Heart right ventricle (tissue), 16 donors: ENCODE data around the gene RAB6D. TPM values are rescaled to one million over a fixed set of nuclear protein-coding genes. Genes with fewer than 3 reads are reported as not detected.
"Not testable (repeated sequence)": the region's sequence is repeated elsewhere in the genome, so short reads cannot be mapped to it uniquely, and the experiment has no call there.

Experiments
- ATAC-seq, 8 donors: fragments of 200-7000 bp; cut with Tn5 transposase; one replicate each; pipeline ENCODE4 v1.9.1; 2020; ENCODE audit warnings: mild to moderate bottlenecking in 8 of 8, moderate library complexity in 8 of 8, moderate number of reproducible peaks in 1 of 8
- DNase-seq, 2 donors: peaks; one replicate each; pipeline ENCODE4 v3.0.0-alpha.2; 2020
- H3K27ac ChIP-seq, 10 donors: fragments of 200-600 bp; sonication (generic) in 2 of 10; one replicate each; pipeline versions ENCODE4 v1.5.0 to v1.8.0; 2020 to 2022; ENCODE audit warnings: mild to moderate bottlenecking in 3 of 10
- H3K27me3 ChIP-seq, 7 donors: fragments of 200-600 bp; one replicate each; pipeline ENCODE4 v1.8.0; 2021 to 2022; ENCODE audit warnings: mild to moderate bottlenecking in 2 of 7
- H3K36me3 ChIP-seq, 9 donors: fragments of 200-600 bp; sonication (generic) in 1 of 9; one replicate each; pipeline versions ENCODE4 v1.5.0 to v1.8.0; 2020 to 2022; ENCODE audit warnings: mild to moderate bottlenecking in 2 of 9
- H3K4me1 ChIP-seq, 9 donors: fragments of 200-600 bp; sonication (generic) in 1 of 9; one replicate each; pipeline versions ENCODE4 v1.5.0 to v1.8.0; 2020 to 2022; ENCODE audit warnings: mild to moderate bottlenecking in 4 of 9
- H3K4me3 ChIP-seq, 10 donors: fragments of 200-600 bp; sonication (generic) in 2 of 10; one replicate each; pipeline versions ENCODE4 v1.5.0 to v1.8.0; 2020 to 2022; ENCODE audit warnings: mild to moderate bottlenecking in 7 of 10, moderate library complexity in 2 of 10
- H3K9me3 ChIP-seq, 11 donors: fragments of 200-600 bp in 10 of 11; sonication (generic) in 2 of 11; one replicate each; pipeline versions ENCODE4 v1.5.0 to v1.8.0; 2013 to 2022; ENCODE audit warnings: mild to moderate bottlenecking in 2 of 11, control low read depth in 1 of 11, moderate library complexity in 1 of 11
- WGBS, 2 donors: extraction: QIAGEN DNeasy Blood & Tissue Kit; methylation state at CpG; one replicate each; pipeline ENCODE4 v1.1.7; 2013; ENCODE audit warnings: inconsistent platforms in 1 of 2; 5-methylcytosine and 5-hydroxymethylcytosine counted together
- intact Hi-C, 10 donors: fragments of 100-400 bp; cut with DNase I; formaldehyde crosslinking; loops; one replicate each; pipeline versions ENCODE4 v1.11.1 to v1.14.2; 2022
- polyA plus RNA-seq, 2 donors: library from polyadenylated mRNA; stranded (reverse); fragments of 200-250 nt; gene quantifications; one replicate each; pipeline ENCODE4 v1.2.3, GENCODE V29; 2013
- total RNA-seq, 10 donors: library from RNA; stranded (reverse); fragmentation: NEBNext Ultra II Directional in 3 of 10; extraction: Animal tissue kit (Norgen Biotek cat#: 25700) in 3 of 10; gene quantifications; one replicate each; pipeline versions ENCODE4 v1.2.1 to v1.2.4, GENCODE V29; 2021 to 2023
- TF ChIP-seq, protein P1 (sequence below), 9 donors: fragments of 200-600 bp; sonication (generic) in 2 of 9; IDR thresholded peaks; one replicate each; pipeline versions ENCODE4 v1.5.0 to v1.8.0; 2021 to 2022; ENCODE audit warnings: antibody characterized with exemption in 9 of 9, mild to moderate bottlenecking in 5 of 9, moderate library complexity in 1 of 9
- donor health status: Arrhythmogenic right ventricular cardiomyopathy.
- donor health status: ischemic (EF 13 %, LVEDD 7.1; RV severe dilation, severe dysfunction).
- donor health status: healthy with polysubstance abuse.
- donor health status: DM: no; HTN: yes; CAD: no.
- donor health status: DM: no; HTN: no; CAD: no.
- donor health status: ischemic (EF 25% LVEDD 6.9; RV normal size, moderate dysfunction).
- donor health status: ischemic (EF 25% LVEDD 5.7; RV mildly dilated, moderate dysfunction).
- donor health status: healthy.
- donor health status: DM: yes; HTN: yes; CAD: no.
- donor health status: Ischemic cardiomyopathy.
- donor health status: ischemic (EF 35%, LVEDD 5.7; RV mildly dilated, moderate dysfunction).
- donor health status: nonischemic (EF 11% LVEDD 7.7; RV severe dilation, severe dysfunction).
- donor health status: DM: yes; HTN: yes; CAD: no.
- donor health status: PGD.
- donor health status: ischemic (EF 29% LVEDD 5.4; RV normal size, mild dysfunction).
- donor health status: nonischemic (EF 23%, LVEDD 6.1; RV moderate dilation, normal function).

Gene RAB6D
- total and polyA plus RNA-seq, 12 donors = 0.01 to 0.48 TPM; not detected in 10

- intact Hi-C loops = no loop called here
- H3K4me3 ChIP-seq = no peak overlapping the region
- no peaks in the 10 kb centered on the region for H3K4me1 ChIP-seq
- H3K36me3 ChIP-seq = no peaks in the 10 kb centered on the region
- H3K27ac ChIP-seq = no peak overlapping the region
- TF ChIP-seq, protein P1, sequence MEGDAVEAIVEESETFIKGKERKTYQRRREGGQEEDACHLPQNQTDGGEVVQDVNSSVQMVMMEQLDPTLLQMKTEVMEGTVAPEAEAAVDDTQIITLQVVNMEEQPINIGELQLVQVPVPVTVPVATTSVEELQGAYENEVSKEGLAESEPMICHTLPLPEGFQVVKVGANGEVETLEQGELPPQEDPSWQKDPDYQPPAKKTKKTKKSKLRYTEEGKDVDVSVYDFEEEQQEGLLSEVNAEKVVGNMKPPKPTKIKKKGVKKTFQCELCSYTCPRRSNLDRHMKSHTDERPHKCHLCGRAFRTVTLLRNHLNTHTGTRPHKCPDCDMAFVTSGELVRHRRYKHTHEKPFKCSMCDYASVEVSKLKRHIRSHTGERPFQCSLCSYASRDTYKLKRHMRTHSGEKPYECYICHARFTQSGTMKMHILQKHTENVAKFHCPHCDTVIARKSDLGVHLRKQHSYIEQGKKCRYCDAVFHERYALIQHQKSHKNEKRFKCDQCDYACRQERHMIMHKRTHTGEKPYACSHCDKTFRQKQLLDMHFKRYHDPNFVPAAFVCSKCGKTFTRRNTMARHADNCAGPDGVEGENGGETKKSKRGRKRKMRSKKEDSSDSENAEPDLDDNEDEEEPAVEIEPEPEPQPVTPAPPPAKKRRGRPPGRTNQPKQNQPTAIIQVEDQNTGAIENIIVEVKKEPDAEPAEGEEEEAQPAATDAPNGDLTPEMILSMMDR (IDR thresholded peaks at IDR 0.05) = no peak
- no peak for DNase-seq
- ATAC-seq = no peak
- 93% methylated on average over 6 of the region's 6 CpGs for WGBS, 2 donors
- H3K9me3 ChIP-seq = no peaks in the 10 kb centered on the region
- H3K27me3 ChIP-seq = peaks cover 0 to 32% (median 19%) of the 10 kb centered on the region in 7 donors
Observed at GRCh38 chr2:131369954-131370353, 6.0 kb upstream of the RAB6D start.

DNA sequence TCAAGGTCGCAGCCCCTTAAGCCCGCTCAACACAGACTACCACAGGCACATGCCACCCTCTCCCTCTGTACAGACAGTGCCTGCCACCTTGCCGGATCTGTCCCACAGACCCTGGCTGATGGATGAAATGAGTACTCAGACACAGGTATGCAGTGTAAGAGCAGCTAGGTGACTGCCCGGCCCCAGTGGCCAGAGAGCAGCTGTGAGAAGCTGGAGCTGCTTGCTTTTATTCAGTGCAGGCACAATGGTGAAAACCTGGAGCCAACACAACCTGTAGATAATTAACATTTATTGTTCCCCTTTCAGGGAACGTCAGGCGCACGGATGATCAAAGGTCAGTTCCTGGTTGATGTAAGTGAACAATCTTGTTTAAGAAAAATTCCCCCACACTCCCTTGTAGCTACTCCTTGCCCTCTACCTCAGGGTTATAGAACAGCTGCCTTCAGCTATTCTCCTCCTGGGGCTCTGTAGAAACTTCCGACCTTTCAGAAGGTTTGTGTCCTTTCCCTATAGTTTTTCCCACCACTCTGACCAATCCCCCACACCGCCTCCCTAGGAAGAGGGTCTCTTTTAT is 4.6 kb upstream of the RAB6D start:
- ATAC-seq, H3K4me3 ChIP-seq, DNase-seq, H3K9me3 ChIP-seq, H3K27ac ChIP-seq, H3K36me3 ChIP-seq, intact Hi-C loops, H3K4me1 ChIP-seq: not testable (repeated sequence)
- 89 to 96% methylated on average over 6 to 8 of the region's 9 CpGs for WGBS, 2 donors
- H3K27me3 ChIP-seq = peaks cover 0 to 46% (median 32%) of the 10 kb centered on the region in 7 donors

GRCh38 chr2:131367352-131367751 is 3.4 kb upstream of the RAB6D start:
- H3K9me3 ChIP-seq = no peaks in the 10 kb centered on the region
- no peak for DNase-seq
- H3K27me3 ChIP-seq = peaks cover 0 to 46% (median 33%) of the 10 kb centered on the region in 7 donors
- ATAC-seq = peak in 1 of 8 donors; percentile 55
- intact Hi-C loops = no loop called here
- no peaks in the 10 kb centered on the region for H3K36me3 ChIP-seq
- H3K27ac ChIP-seq = no peak overlapping the region
- peaks cover 0 to 4% (median 0%) of the 10 kb centered on the region in 9 donors for H3K4me1 ChIP-seq
- 84 to 85% methylated on average over 7 of the region's 7 CpGs for WGBS, 2 donors
- no peak overlapping the region for H3K4me3 ChIP-seq
- TF ChIP-seq, protein P1 (IDR thresholded peaks at IDR 0.05) = no peak

DNA sequence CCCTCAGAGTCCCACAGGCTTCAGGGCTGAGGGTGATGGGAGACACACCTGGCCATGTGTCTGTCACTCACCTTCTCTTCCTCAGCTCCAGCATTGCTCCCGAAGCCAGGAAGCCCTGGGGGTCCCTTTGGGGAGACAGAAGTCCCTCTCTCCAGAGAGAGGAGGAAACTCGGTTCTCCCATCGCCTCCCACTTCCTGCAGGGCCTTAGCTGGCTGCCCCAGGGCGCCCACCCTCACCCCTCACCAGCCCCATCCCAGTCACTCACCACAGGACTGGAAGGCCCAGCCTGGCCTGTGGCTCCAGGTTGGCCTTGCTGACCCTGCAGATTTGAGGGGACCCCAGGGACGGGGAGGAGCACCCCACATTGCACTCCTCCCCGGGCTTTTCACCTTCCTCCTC is 2.7 kb upstream of the RAB6D start:
- Histone ChIP-seq H3K27ac (no peak overlapping the region), H3K27me3 (peaks cover 0 to 52% (median 40%) of the 10 kb centered on the region in 7 donors), H3K9me3 (no peaks in the 10 kb centered on the region), H3K4me3 (no peak overlapping the region), H3K4me1 (peaks cover 0 to 4% (median 0%) of the 10 kb centered on the region in 9 donors), H3K36me3 (no peaks in the 10 kb centered on the region)
- TF ChIP-seq, protein P1 (IDR thresholded peaks at IDR 0.05) = no peak
- ATAC-seq (peak in 1 of 8 donors; percentile 26), DNase-seq (no peak)
- intact Hi-C loops = no loop called here
- 80 to 83% methylated on average over 6 of the region's 6 CpGs for WGBS, 2 donors

DNA sequence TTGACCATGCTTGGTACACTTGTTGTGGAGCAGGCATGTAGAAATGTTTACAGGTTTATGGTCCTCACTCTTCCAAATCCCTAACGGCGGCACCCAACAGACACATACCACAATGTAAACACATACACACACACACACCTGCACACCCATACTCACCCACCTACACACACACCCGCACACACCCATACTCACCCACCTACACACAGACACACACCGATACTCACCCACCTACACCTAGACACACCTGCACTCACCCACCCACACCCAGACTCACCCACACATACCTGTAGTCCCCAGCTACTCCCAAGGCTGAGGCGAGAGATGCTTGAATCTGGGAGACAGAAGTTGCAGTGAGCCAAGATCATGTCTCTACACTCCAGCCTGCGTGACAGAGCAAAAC is 1.5 kb upstream of the RAB6D start:
- 94 to 98% methylated on average over 6 of the region's 6 CpGs for WGBS, 2 donors
- Histone ChIP-seq H3K36me3 (no peaks in the 10 kb centered on the region), H3K27me3 (peaks cover 0 to 63% (median 52%) of the 10 kb centered on the region in 7 donors), H3K4me1 (peaks cover 0 to 4% (median 0%) of the 10 kb centered on the region in 9 donors), H3K9me3 (no peaks in the 10 kb centered on the region), H3K4me3 (no peak overlapping the region), H3K27ac (no peak overlapping the region)
- ATAC-seq (no peak), DNase-seq (no peak)
- intact Hi-C loops = no loop called here
- TF ChIP-seq, protein P1 (IDR thresholded peaks at IDR 0.05) = no peak

GRCh38 chr2:131363213-131363612 is 755 bp downstream of the RAB6D start:
- DNase-seq, ATAC-seq, H3K27ac ChIP-seq, H3K4me1 ChIP-seq, H3K9me3 ChIP-seq, intact Hi-C loops, H3K4me3 ChIP-seq, H3K36me3 ChIP-seq: not testable (repeated sequence)
- 0 to 1% methylated on average over 3 of the region's 12 CpGs for WGBS, 2 donors
- H3K27me3 ChIP-seq = peaks cover 0 to 74% (median 58%) of the 10 kb centered on the region in 7 donors

- intact Hi-C loops, H3K4me1 ChIP-seq: not testable (repeated sequence)
Observed at GRCh38 chr2:131361773-131362172, 2.2 kb downstream of the RAB6D start.

More at GRCh38 chr2:131361773-131362172, 2.2 kb downstream of the RAB6D start:
- peaks cover 0 to 71% (median 54%) of the 10 kb centered on the region in 7 donors for H3K27me3 ChIP-seq
- WGBS, 2 donors = 66 to 67% methylated on average over 4 of the region's 4 CpGs
- not testable (repeated sequence) for H3K4me3 ChIP-seq, H3K27ac ChIP-seq, H3K36me3 ChIP-seq, ATAC-seq, H3K9me3 ChIP-seq, DNase-seq
